HG03280 (cell line): ENCODE measurements around the gene BANK1.
A peak's percentile ranks its signal among the peaks of the same experiment; 100 is the strongest.

Experiments used
- ATAC-seq: cut with Tn5 transposase; IDR thresholded peaks from one replicate; pipeline ENCODE4 v1.9.1; 2021; ENCODE audit warnings: mild to moderate bottlenecking, moderate library complexity; ENCODE audit not compliant: unreplicated experiment

BANK1 gene

GRCh38 chr4:101956068-101956825 is 165.7 kb downstream of the BANK1 start:
- no peak for ATAC-seq

GRCh38 chr4:101958547-101958946 is 168.0 kb downstream of the BANK1 start:
- ATAC-seq: no peak

GRCh38 chr4:101960431-101960830 is 169.9 kb downstream of the BANK1 start:
- ATAC-seq: no peak

- ATAC-seq: no peak
These were observed 170.6 kb downstream of the BANK1 start for GRCh38 chr4:101961144-101961543.

- ATAC-seq: no peak
These were observed 177.3 kb downstream of the BANK1 start for GRCh38 chr4:101967697-101968346.

GRCh38 chr4:101968364-101968763 is 177.8 kb downstream of the BANK1 start:
- ATAC-seq: no peak

GRCh38 chr4:101969965-101970364 is 179.4 kb downstream of the BANK1 start:
- no peak for ATAC-seq

- ATAC-seq: no peak
These were observed 180.1 kb downstream of the BANK1 start for GRCh38 chr4:101970547-101971155.

GRCh38 chr4:101972791-101973190 is 182.3 kb downstream of the BANK1 start:
- ATAC-seq: no peak

GRCh38 chr4:101973361-101973760 is 182.8 kb downstream of the BANK1 start:
- no peak for ATAC-seq

GRCh38 chr4:101977076-101977475 is 186.5 kb downstream of the BANK1 start:
- ATAC-seq: no peak

GRCh38 chr4:101981756-101982155 is 191.2 kb downstream of the BANK1 start:
- no peak for ATAC-seq

GRCh38 chr4:101983835-101984234 is 193.3 kb downstream of the BANK1 start:
- no peak for ATAC-seq

- ATAC-seq: peak; percentile 73
These were observed 197.2 kb downstream of the BANK1 start for GRCh38 chr4:101987623-101988243.

- no peak for ATAC-seq
These were observed 199.0 kb downstream of the BANK1 start for GRCh38 chr4:101989551-101989950.

GRCh38 chr4:101992446-101992845 is 201.9 kb downstream of the BANK1 start:
- ATAC-seq: no peak

GRCh38 chr4:101993002-101993841 is 202.7 kb downstream of the BANK1 start:
- no peak for ATAC-seq

GRCh38 chr4:101993842-101994775 is 203.6 kb downstream of the BANK1 start:
- no peak for ATAC-seq

GRCh38 chr4:102007959-102008425 is 217.5 kb downstream of the BANK1 start:
- peak; percentile 58 for ATAC-seq
